Neural progenitor cell (in vitro differentiated cells): ENCODE measurements around the gene C2CD3. TPM values are rescaled to one million over a fixed set of nuclear protein-coding genes. Genes with fewer than 3 reads are reported as not detected.

Experiments
- DNase-seq: peaks from one replicate; pipeline ENCODE4 v3.0.0-alpha.2; 2016; ENCODE audit warnings: low spot score
- H2AFZ ChIP-seq: fragments of 200-600 bp; sonication (generic); replicated peaks from 2 replicates; pipeline ENCODE4 v1.6.1; 2016; ENCODE audit warnings: antibody characterized with exemption
- H3F3A ChIP-seq: fragments of 200-600 bp; sonication (generic); 2 replicates; pipeline ENCODE4 v1.6.1; 2016; ENCODE audit warnings: antibody characterized with exemption, low read depth
- H3K27ac ChIP-seq: fragments of 200-600 bp; sonication (generic); 2 replicates; pipeline ENCODE4 v1.5.1; 2016; ENCODE audit warnings: mild to moderate bottlenecking
- H3K27me3 ChIP-seq: fragments of 200-600 bp; sonication (generic); 2 replicates; pipeline ENCODE4 v1.6.1; 2016; ENCODE audit warnings: mild to moderate bottlenecking, moderate library complexity
- H3K36me3 ChIP-seq: fragments of 200-600 bp; sonication (generic); 2 replicates; pipeline ENCODE4 v1.5.1; 2016
- H3K4me1 ChIP-seq: fragments of 200-600 bp; sonication (generic); 2 replicates; pipeline ENCODE4 v1.6.1; 2016; ENCODE audit warnings: mixed run types
- H3K4me2 ChIP-seq: fragments of 200-600 bp; sonication (generic); 2 replicates; pipeline ENCODE4 v1.6.1; 2016
- H3K4me3 ChIP-seq: fragments of 200-600 bp; sonication (generic); 2 replicates; pipeline ENCODE4 v1.5.1; 2016
- H3K79me2 ChIP-seq: fragments of 200-600 bp; sonication (generic); 2 replicates; pipeline ENCODE4 v1.6.1; 2016; ENCODE audit warnings: low read depth
- H3K9ac ChIP-seq: fragments of 200-600 bp; sonication (generic); 2 replicates; pipeline ENCODE4 v1.6.1; 2016
- H3K9me3 ChIP-seq: fragments of 200-600 bp; sonication (generic); 2 replicates; pipeline ENCODE4 v1.5.1; 2016; ENCODE audit warnings: low read depth
- H4K20me1 ChIP-seq: fragments of 200-600 bp; sonication (generic); 2 replicates; pipeline ENCODE4 v1.6.1; 2016; ENCODE audit warnings: low read depth
- H3K27ac Mint-ChIP-seq: 3 replicates; pipeline ENCODE4 v1.8.0; 2021; ENCODE audit warnings: mixed read lengths
- H3K27me3 Mint-ChIP-seq: 2 replicates; pipeline ENCODE4 v1.8.0; 2022; ENCODE audit warnings: low read depth, mild to moderate bottlenecking, inconsistent platforms, moderate library complexity, mixed read lengths; ENCODE audit not compliant: insufficient read depth
- H3K36me3 Mint-ChIP-seq: 3 replicates; pipeline ENCODE4 v1.8.0; 2021; ENCODE audit warnings: mixed read lengths
- H3K4me1 Mint-ChIP-seq: 3 replicates; pipeline ENCODE4 v1.8.0; 2021; ENCODE audit warnings: mixed read lengths
- H3K4me3 Mint-ChIP-seq: 3 replicates; pipeline ENCODE4 v1.8.0; 2021; ENCODE audit warnings: mild to moderate bottlenecking, moderate library complexity, mixed read lengths
- H3K9me3 Mint-ChIP-seq: 3 replicates; pipeline ENCODE4 v1.8.0; 2020; ENCODE audit warnings: mixed read lengths
- CTCF ChIP-seq: fragments of 200-600 bp; sonication (generic); IDR thresholded peaks from 2 replicates; pipeline ENCODE4 v1.5.1; 2017; ENCODE audit warnings: antibody characterized with exemption, mild to moderate bottlenecking
- EZH2 ChIP-seq: fragments of 200-600 bp; sonication (generic); IDR thresholded peaks from 2 replicates; pipeline ENCODE4 v1.6.1; 2017; ENCODE audit warnings: antibody characterized with exemption, mild to moderate bottlenecking, moderate library complexity
- EZH2phosphoT487 ChIP-seq: fragments of 200-600 bp; sonication (generic); IDR thresholded peaks from 2 replicates; pipeline ENCODE4 v1.6.1; 2017; ENCODE audit warnings: antibody characterized with exemption
- total RNA-seq: library from RNA; depleted of rRNA; stranded (reverse); fragments of >200 nt; gene quantifications from 2 replicates; pipeline ENCODE4 v1.2.3, GENCODE V29; 2015; ENCODE audit warnings: low replicate concordance

Gene C2CD3
- total RNA-seq, 1 donor from 2014 or later = 19.6 TPM

DNA sequence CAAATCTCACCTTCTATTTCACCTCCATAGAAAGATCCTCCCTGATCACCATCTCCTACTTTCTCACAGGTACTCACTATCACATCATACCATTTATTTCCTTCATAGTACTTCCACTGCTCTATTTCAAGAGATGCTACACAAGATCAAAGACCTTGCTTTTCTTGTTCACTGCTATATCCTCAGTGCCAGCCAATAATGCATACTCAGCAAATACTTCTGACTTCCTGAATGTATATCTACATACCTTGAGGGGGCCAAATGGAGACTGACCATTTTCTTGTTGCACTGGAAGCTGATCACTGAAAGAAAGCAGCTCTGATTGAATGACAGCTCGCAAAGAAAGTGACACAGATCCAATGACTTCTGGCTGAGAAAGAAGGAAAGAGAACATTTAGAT, 64.7 kb downstream of the C2CD3 start:
- no peak for DNase-seq
- no peak overlapping the region for H3K9ac ChIP-seq
- H3K79me2 ChIP-seq = no peaks in the 10 kb centered on the region
- Mint-ChIP-seq H3K27ac (no peak overlapping the region), H3K27me3 (no peaks in the 10 kb centered on the region), H3K4me3 (no peak overlapping the region), H3K9me3 (no peaks in the 10 kb centered on the region), H3K36me3 (peaks cover 27% of the 10 kb centered on the region), H3K4me1 (no peaks in the 10 kb centered on the region)
- no peak for TF ChIP-seq EZH2phosphoT487
- TF ChIP-seq EZH2 = no peak
- TF ChIP-seq CTCF = no peak
- H3K4me2 ChIP-seq = no peak overlapping the region
- H2AFZ ChIP-seq = no peak overlapping the region
- H3K36me3 ChIP-seq = peaks cover 19% of the 10 kb centered on the region
- H3K27ac ChIP-seq = no peak overlapping the region
- H3K4me1 ChIP-seq = no peaks in the 10 kb centered on the region
- H3K27me3 ChIP-seq = no peaks in the 10 kb centered on the region
- H3K9me3 ChIP-seq = no peaks in the 10 kb centered on the region
- H4K20me1 ChIP-seq = no peaks in the 10 kb centered on the region
- no peaks in the 10 kb centered on the region for H3F3A ChIP-seq
- no peak overlapping the region for H3K4me3 ChIP-seq

GRCh38 chr11:74102321-74102720, 68.5 kb downstream of the C2CD3 start:
- H3K27me3 ChIP-seq = no peaks in the 10 kb centered on the region
- H3K36me3 ChIP-seq = peaks cover 19% of the 10 kb centered on the region
- H3K9me3 ChIP-seq = no peaks in the 10 kb centered on the region
- H3K4me1 ChIP-seq = no peaks in the 10 kb centered on the region
- Mint-ChIP-seq H3K36me3 (peaks cover 33% of the 10 kb centered on the region), H3K27me3 (no peaks in the 10 kb centered on the region), H3K4me3 (no peak overlapping the region), H3K27ac (no peak overlapping the region), H3K4me1 (no peaks in the 10 kb centered on the region), H3K9me3 (no peaks in the 10 kb centered on the region)
- TF ChIP-seq EZH2phosphoT487 (no peak), EZH2 (no peak), CTCF (no peak)
- H3K27ac ChIP-seq = no peak overlapping the region
- no peak overlapping the region for H3K9ac ChIP-seq
- H2AFZ ChIP-seq = no peak overlapping the region
- H4K20me1 ChIP-seq = no peaks in the 10 kb centered on the region
- no peaks in the 10 kb centered on the region for H3F3A ChIP-seq
- no peak for DNase-seq
- H3K79me2 ChIP-seq = no peaks in the 10 kb centered on the region
- no peak overlapping the region for H3K4me3 ChIP-seq
- no peak overlapping the region for H3K4me2 ChIP-seq

DNA sequence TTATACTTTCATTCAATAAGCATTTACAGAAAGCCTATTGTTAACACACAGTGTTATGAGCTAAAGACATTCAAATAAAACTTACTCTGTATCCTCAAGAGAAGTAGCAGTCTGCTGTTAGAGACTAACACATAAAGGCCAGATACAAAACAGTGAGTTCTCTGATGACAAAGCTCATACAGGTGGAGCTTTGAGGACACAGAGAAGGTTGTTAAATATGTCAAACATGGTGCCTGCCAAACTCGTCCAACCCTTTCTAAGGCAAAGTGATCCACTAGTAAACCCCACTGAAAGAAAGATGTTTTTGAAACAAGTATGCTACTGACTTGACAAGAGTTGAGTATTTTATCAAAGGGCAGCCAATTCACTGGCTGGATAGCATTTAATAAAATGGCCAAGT, 70.1 kb downstream of the C2CD3 start:
- H3K27ac ChIP-seq = no peak overlapping the region
- H3K4me1 ChIP-seq = no peaks in the 10 kb centered on the region
- H3K4me3 ChIP-seq = no peak overlapping the region
- H3K9me3 ChIP-seq = no peaks in the 10 kb centered on the region
- H3K79me2 ChIP-seq = no peaks in the 10 kb centered on the region
- H2AFZ ChIP-seq = no peak overlapping the region
- H3K27ac Mint-ChIP-seq = no peak overlapping the region
- H3K9ac ChIP-seq = no peak overlapping the region
- H3K4me2 ChIP-seq = no peak overlapping the region
- no peaks in the 10 kb centered on the region for H3K4me1 Mint-ChIP-seq
- peaks cover 19% of the 10 kb centered on the region for H3K36me3 ChIP-seq
- H4K20me1 ChIP-seq = no peaks in the 10 kb centered on the region
- H3K27me3 Mint-ChIP-seq = no peaks in the 10 kb centered on the region
- no peaks in the 10 kb centered on the region for H3F3A ChIP-seq
- H3K36me3 Mint-ChIP-seq = peaks cover 30% of the 10 kb centered on the region
- H3K9me3 Mint-ChIP-seq = no peaks in the 10 kb centered on the region
- no peak overlapping the region for H3K4me3 Mint-ChIP-seq
- TF ChIP-seq EZH2 (no peak), EZH2phosphoT487 (no peak), CTCF (no peak)
- no peaks in the 10 kb centered on the region for H3K27me3 ChIP-seq
- no peak for DNase-seq

GRCh38 chr11:74100231-74100630, 70.6 kb downstream of the C2CD3 start:
- Mint-ChIP-seq H3K9me3 (no peaks in the 10 kb centered on the region), H3K36me3 (peaks cover 26% of the 10 kb centered on the region), H3K4me1 (no peaks in the 10 kb centered on the region), H3K27ac (no peak overlapping the region), H3K27me3 (no peaks in the 10 kb centered on the region), H3K4me3 (no peak overlapping the region)
- Histone ChIP-seq H3K4me1 (no peaks in the 10 kb centered on the region), H3K27me3 (no peaks in the 10 kb centered on the region), H3F3A (no peaks in the 10 kb centered on the region), H3K9me3 (no peaks in the 10 kb centered on the region), H3K27ac (no peak overlapping the region), H3K4me3 (no peak overlapping the region), H3K36me3 (peaks cover 19% of the 10 kb centered on the region), H4K20me1 (no peaks in the 10 kb centered on the region), H3K9ac (no peak overlapping the region), H3K4me2 (no peak overlapping the region), H2AFZ (no peak overlapping the region), H3K79me2 (no peaks in the 10 kb centered on the region)
- no peak for TF ChIP-seq EZH2phosphoT487
- TF ChIP-seq EZH2 = no peak
- no peak for TF ChIP-seq CTCF
- no peak for DNase-seq
